Measurements from ENCODE around the gene FANCM. TPM values are rescaled to one million over a fixed set of nuclear protein-coding genes. Genes with fewer than 3 reads are reported as not detected.

The FANCM gene
- total RNA-seq, 1 donor from 2014 or later: 4.2 TPM

GRCh38 chr14:45133683-45134050 lies 2.1 kb upstream of the FANCM start:
- H3K4me3 Mint-ChIP-seq (ENCODE audit: unreplicated experiment): peak overlapping the region; percentile 98
- Histone ChIP-seq H3K79me2 (ENCODE audit: insufficient read depth, low read length) (peaks cover 77% of the 10 kb centered on the region), H4K20me1 (ENCODE audit: insufficient read depth, low read length) (no peaks in the 10 kb centered on the region), H3K4me1 (ENCODE audit: insufficient read depth, low read length) (peaks cover 16% of the 10 kb centered on the region), H3K9ac (ENCODE audit: low read length) (peak overlapping the region; percentile 94), H3K27ac (ENCODE audit: low read depth, low read length) (peak overlapping the region; percentile 83), H3K36me3 (ENCODE audit: insufficient read depth, low read length) (peaks cover 6% of the 10 kb centered on the region), H3K27me3 (ENCODE audit: insufficient read depth, low read length) (no peaks in the 10 kb centered on the region), H3K4me2 (ENCODE audit: low read length) (peak overlapping the region; percentile 85), H3K9me3 (ENCODE audit: insufficient read depth, low read depth, low read length) (no peaks in the 10 kb centered on the region), H3K4me3 (ENCODE audit: insufficient read depth, low read depth, low read length) (peak overlapping the region; percentile 99), H2AFZ (ENCODE audit: low read depth, low read length) (peak overlapping the region; percentile 88)
- peaks cover 18% of the 10 kb centered on the region for H3K4me1 Mint-ChIP-seq (ENCODE audit: low read depth, unreplicated experiment)
- no peak for TF ChIP-seq EZH2 (IDR thresholded peaks at IDR 0.05; ENCODE audit: insufficient read depth, low read length)
- TF ChIP-seq CTCF (IDR thresholded peaks at IDR 0.05; ENCODE audit: insufficient read depth, low read depth, low read length): no peak
- H3K9me3 Mint-ChIP-seq (ENCODE audit: unreplicated experiment): no peaks in the 10 kb centered on the region
- no peaks in the 10 kb centered on the region for H3K36me3 Mint-ChIP-seq (ENCODE audit: low read depth, unreplicated experiment)
- H3K27ac Mint-ChIP-seq (ENCODE audit: unreplicated experiment): peak overlapping the region; percentile 99
- FAIRE-seq (no peak), DNase-seq (ENCODE audit: low read depth) (no peak)
- no peaks in the 10 kb centered on the region for H3K27me3 Mint-ChIP-seq (ENCODE audit: low read depth, unreplicated experiment)

- no peak for FAIRE-seq
- DNase-seq (ENCODE audit: low read depth): peak; percentile 97
- Mint-ChIP-seq H3K36me3 (ENCODE audit: low read depth, unreplicated experiment) (no peaks in the 10 kb centered on the region), H3K27me3 (ENCODE audit: low read depth, unreplicated experiment) (no peaks in the 10 kb centered on the region), H3K4me1 (ENCODE audit: low read depth, unreplicated experiment) (peaks cover 18% of the 10 kb centered on the region), H3K9me3 (ENCODE audit: unreplicated experiment) (no peaks in the 10 kb centered on the region), H3K27ac (ENCODE audit: unreplicated experiment) (peak within 1 kb of the TSS; percentile 99), H3K4me3 (ENCODE audit: unreplicated experiment) (peak within 1 kb of the TSS; percentile 98)
- H2AFZ ChIP-seq (ENCODE audit: low read depth, low read length): peak within 1 kb of the TSS; percentile 88
- no peaks in the 10 kb centered on the region for H3K27me3 ChIP-seq (ENCODE audit: insufficient read depth, low read length)
- peaks cover 2% of the 10 kb centered on the region for H3K36me3 ChIP-seq (ENCODE audit: insufficient read depth, low read length)
- H3K27ac ChIP-seq (ENCODE audit: low read depth, low read length): peak within 1 kb of the TSS; percentile 83
- TF ChIP-seq EZH2 (IDR thresholded peaks at IDR 0.05; ENCODE audit: insufficient read depth, low read length): no peak
- no peak for TF ChIP-seq CTCF (IDR thresholded peaks at IDR 0.05; ENCODE audit: insufficient read depth, low read depth, low read length)
- H3K4me1 ChIP-seq (ENCODE audit: insufficient read depth, low read length): peaks cover 16% of the 10 kb centered on the region
- peak within 1 kb of the TSS; percentile 94 for H3K9ac ChIP-seq (ENCODE audit: low read length)
- H3K9me3 ChIP-seq (ENCODE audit: insufficient read depth, low read depth, low read length): no peaks in the 10 kb centered on the region
- peak within 1 kb of the TSS; percentile 99 for H3K4me3 ChIP-seq (ENCODE audit: insufficient read depth, low read depth, low read length)
- peaks cover 79% of the 10 kb centered on the region for H3K79me2 ChIP-seq (ENCODE audit: insufficient read depth, low read length)
- peak within 1 kb of the TSS; percentile 85 for H3K4me2 ChIP-seq (ENCODE audit: low read length)
- no peaks in the 10 kb centered on the region for H4K20me1 ChIP-seq (ENCODE audit: insufficient read depth, low read length)
These were observed 1.4 kb upstream of the FANCM start, which contains the start of gene FKBP3 for GRCh38 chr14:45134051-45134958. TSS of gene FKBP3 (minus strand) at chr14:45134481. CDS start at chr14:45134456, 25 bp downstream.
